Prostate gland (tissue), 2 donors: ENCODE results near the gene CISTR.

Source experiments
- POLR2AphosphoS5 ChIP-seq: sonication (generic); formaldehyde crosslinking; IDR thresholded peaks from one replicate; pipeline ENCODE4 v1.6.1; 2017; ENCODE audit warnings: antibody characterized with exemption
- TF ChIP-seq, protein P1 (sequence below), 4 experiments: fragments of 200-600 bp in 2 of 4; fragments of 450-650 bp in 2 of 4; sonication (generic) in 2 of 4; IDR thresholded peaks; 1 replicate in 3 of 4; 2 replicates in 1 of 4; pipeline ENCODE4 v1.5.1; 2016 to 2019; ENCODE audit warnings: antibody characterized with exemption in 4 of 4, mild to moderate bottlenecking in 2 of 4, moderate library complexity in 2 of 4

DNA sequence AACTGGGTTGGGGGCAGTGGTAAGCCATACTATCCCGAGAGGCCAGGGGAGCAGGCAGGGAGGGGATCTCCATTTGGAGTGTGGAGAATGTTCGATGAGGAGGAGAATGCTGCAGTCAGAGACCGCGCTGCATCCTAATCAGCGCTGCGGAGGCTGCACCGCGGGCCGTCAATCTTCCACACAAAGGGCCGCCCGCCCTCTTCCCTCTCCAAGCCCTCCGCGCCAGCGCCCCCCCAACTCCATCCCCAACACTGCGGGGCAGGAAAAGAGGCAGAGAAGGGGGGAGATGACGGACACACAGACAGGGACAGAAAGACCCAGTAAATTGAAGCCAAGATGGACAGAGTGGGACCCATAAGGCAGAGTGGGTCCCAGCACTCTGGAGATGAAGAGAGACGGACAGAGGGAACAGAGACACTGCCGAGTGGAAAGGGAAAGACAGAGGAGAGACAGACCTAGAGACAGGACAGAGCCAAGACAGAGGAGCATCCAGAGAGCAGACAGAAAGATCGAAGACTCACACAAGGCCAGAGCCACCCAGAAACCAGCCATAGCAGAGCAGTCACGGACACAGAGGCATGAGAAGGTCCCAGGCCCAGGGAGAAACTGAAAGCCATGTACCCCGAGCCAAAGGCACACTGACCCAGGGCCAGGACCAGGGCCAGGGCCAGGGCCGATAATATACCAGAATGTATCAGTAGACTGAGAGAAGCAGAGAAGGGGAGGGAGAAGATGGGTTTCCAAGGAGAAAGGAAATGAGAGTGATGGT, 3.5 kb downstream of the CISTR start:
- TF ChIP-seq, protein P1, sequence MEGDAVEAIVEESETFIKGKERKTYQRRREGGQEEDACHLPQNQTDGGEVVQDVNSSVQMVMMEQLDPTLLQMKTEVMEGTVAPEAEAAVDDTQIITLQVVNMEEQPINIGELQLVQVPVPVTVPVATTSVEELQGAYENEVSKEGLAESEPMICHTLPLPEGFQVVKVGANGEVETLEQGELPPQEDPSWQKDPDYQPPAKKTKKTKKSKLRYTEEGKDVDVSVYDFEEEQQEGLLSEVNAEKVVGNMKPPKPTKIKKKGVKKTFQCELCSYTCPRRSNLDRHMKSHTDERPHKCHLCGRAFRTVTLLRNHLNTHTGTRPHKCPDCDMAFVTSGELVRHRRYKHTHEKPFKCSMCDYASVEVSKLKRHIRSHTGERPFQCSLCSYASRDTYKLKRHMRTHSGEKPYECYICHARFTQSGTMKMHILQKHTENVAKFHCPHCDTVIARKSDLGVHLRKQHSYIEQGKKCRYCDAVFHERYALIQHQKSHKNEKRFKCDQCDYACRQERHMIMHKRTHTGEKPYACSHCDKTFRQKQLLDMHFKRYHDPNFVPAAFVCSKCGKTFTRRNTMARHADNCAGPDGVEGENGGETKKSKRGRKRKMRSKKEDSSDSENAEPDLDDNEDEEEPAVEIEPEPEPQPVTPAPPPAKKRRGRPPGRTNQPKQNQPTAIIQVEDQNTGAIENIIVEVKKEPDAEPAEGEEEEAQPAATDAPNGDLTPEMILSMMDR (IDR thresholded peaks at IDR 0.05): no peak
- TF ChIP-seq POLR2AphosphoS5: no peak
